GM12891 (cell line): ENCODE results near the gene KEAP1.

ENCODE experiments used
- PAX5 ChIP-seq: IDR thresholded peaks from 2 replicates; pipeline ENCODE4 v1.6.1; 2011; ENCODE audit warnings: low read length, moderate library complexity, mild to moderate bottlenecking; ENCODE audit not compliant: insufficient read depth, severe bottlenecking
- POLR2A ChIP-seq: IDR thresholded peaks from 2 replicates; pipeline ENCODE4 v1.6.1; 2011; ENCODE audit warnings: low read depth, low read length, control low read depth
- POLR2AphosphoS5 ChIP-seq: IDR thresholded peaks from 2 replicates; pipeline ENCODE4 v1.6.1; 2011; ENCODE audit warnings: low read depth, low read length, control low read depth
- POU2F2 ChIP-seq: IDR thresholded peaks from 2 replicates; pipeline ENCODE4 v1.6.1; 2011; ENCODE audit warnings: low read depth, mild to moderate bottlenecking, control low read depth, low read length, moderate library complexity
- SPI1 ChIP-seq: IDR thresholded peaks from 2 replicates; pipeline ENCODE4 v1.6.1; 2011; ENCODE audit warnings: low read depth, low read length, control low read depth
- TAF1 ChIP-seq: IDR thresholded peaks from 2 replicates; pipeline ENCODE4 v1.6.1; 2011; ENCODE audit warnings: low read depth, low read length, control low read depth

- TF ChIP-seq TAF1 (no peak), POLR2AphosphoS5 (no peak), POLR2A (no peak), SPI1 (no peak), POU2F2 (no peak), PAX5 (no peak)
These were observed 41.1 kb upstream of the KEAP1 start for GRCh38 chr19:10544242-10544752.
